ENCODE results near the gene FNDC7. TPM values are rescaled to one million over a fixed set of nuclear protein-coding genes. Genes with fewer than 3 reads are reported as not detected.

The FNDC7 gene, protein sequence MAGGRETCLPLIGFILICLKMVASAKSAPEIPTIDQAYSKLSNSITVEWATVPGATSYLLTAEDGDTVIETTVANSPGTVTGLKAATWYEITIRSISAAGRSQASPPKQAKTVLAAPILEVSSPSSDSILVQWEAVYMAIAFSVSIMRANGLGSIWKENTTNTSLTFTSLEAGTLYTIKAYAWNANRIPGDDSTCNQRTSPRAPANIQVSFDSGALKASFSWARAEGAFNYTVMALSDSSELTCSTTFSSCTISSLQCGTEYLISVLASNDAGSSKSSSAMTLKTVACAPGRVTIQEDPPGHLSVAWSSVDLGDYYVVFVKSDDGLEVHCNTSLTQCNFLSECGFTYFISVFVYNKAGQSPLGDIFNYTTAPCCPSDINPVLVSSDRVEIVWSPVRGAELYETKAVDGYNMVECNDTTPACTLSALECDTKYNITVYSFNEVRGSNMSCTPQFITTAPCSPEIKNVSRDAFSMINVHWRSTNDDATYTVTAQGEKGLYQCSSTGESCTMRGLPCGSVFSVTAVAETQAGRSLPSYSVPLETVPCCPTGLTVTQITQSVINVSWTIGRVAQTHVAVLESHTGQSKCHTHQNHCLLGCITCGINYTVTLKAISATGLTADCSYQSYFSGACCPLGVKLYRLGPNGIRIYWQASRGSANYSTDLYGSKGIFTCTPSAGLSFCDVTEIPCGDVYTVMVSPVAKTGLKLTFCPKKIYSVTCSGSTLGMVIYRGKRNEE
- total RNA-seq (10 to 100 TPM in 1 of 2 donors, 1 to 10 TPM in 1; 7.6 to 11.2 TPM), polyA plus RNA-seq (ENCODE audit: insufficient read depth, low read depth, low replicate concordance) (3.2 TPM)
- long read RNA-seq, donor 1, result 0 reads
- long read RNA-seq, donor 2, result 0 reads

DNA sequence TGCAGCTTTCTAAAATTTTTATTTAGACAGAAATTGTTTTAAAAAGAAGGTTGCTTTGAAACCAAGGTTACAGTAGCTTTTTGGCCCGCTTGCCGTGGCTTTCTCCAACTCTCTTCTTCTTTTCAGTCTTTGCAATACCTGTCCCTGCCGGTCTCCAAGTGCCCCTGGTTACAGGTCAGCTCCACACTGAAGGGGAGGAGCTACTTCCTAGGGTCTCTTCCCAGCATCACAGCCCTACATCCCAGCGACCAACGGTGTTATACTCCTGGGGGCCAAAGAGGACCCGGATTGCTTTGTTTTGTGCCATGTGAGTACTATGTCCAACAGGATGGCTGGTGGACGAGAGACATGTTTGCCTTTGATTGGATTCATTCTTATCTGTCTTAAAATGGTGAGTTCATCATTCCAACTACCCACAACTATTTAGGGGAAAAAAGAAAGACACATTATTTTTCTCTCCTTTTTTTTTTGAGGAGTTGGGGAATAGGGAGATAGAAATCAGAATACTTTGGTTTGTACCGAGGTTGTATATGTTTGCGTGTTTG, at the start of gene FNDC7:
Gene FNDC7 (plus strand): TSS at position 303 of the 545 bp plus-strand sequence. CDS start 26 bp downstream, at position 329.
- no peaks in the 10 kb centered on the region for H3K9me3 ChIP-seq
- H3K4me3 ChIP-seq, result no peak within 1 kb of the TSS
- 63 to 65% methylated on average over 8 of the region's 9 CpGs for WGBS, 2 donors
- no peaks in the 10 kb centered on the region for H3K27me3 ChIP-seq
- intact Hi-C loops (cut with DNase I; ENCODE audit: low total_unique reads), result no loop called here
- no peak for DNase-seq
- TF ChIP-seq, protein P1, sequence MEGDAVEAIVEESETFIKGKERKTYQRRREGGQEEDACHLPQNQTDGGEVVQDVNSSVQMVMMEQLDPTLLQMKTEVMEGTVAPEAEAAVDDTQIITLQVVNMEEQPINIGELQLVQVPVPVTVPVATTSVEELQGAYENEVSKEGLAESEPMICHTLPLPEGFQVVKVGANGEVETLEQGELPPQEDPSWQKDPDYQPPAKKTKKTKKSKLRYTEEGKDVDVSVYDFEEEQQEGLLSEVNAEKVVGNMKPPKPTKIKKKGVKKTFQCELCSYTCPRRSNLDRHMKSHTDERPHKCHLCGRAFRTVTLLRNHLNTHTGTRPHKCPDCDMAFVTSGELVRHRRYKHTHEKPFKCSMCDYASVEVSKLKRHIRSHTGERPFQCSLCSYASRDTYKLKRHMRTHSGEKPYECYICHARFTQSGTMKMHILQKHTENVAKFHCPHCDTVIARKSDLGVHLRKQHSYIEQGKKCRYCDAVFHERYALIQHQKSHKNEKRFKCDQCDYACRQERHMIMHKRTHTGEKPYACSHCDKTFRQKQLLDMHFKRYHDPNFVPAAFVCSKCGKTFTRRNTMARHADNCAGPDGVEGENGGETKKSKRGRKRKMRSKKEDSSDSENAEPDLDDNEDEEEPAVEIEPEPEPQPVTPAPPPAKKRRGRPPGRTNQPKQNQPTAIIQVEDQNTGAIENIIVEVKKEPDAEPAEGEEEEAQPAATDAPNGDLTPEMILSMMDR (IDR thresholded peaks at IDR 0.05), result no peak
- no peak for TF ChIP-seq POLR2A (IDR thresholded peaks at IDR 0.05)
- H3K4me1 ChIP-seq, result no peaks in the 10 kb centered on the region
- no peaks in the 10 kb centered on the region for H3K36me3 ChIP-seq (ENCODE audit: low read depth, missing control alignments)
- no peak within 1 kb of the TSS for H3K27ac ChIP-seq

DNA sequence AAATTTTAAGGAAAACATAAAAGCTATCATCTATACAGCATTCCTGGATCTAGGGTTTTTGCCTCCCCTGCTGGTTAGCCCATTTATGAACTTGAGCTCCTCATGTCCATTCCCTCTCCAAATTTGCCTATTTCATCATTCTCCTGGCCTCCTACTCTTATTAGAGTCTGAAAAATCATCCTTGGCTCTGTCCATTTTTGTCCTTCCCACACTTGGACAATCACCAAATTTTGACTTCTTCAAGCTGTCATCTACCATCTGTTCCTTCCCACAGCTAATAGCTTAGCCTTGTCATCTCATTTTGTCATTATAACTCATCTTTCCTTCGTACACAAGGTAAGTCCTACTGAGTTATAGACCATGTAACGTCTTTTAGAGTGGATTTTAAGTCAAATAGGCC, 49.6 kb upstream of the FNDC7 start:
- intact Hi-C loops (cut with DNase I; ENCODE audit: low total_unique reads), result no loop called here
- DNase-seq, result no peak
- H3K4me1 ChIP-seq, result no peaks in the 10 kb centered on the region
- no peak overlapping the region for H3K4me3 ChIP-seq
- no peaks in the 10 kb centered on the region for H3K9me3 ChIP-seq
- TF ChIP-seq POLR2A (IDR thresholded peaks at IDR 0.05), result no peak
- TF ChIP-seq, protein P1 (IDR thresholded peaks at IDR 0.05), result no peak
- H3K36me3 ChIP-seq (ENCODE audit: low read depth, missing control alignments), result no peaks in the 10 kb centered on the region
- no peaks in the 10 kb centered on the region for H3K27me3 ChIP-seq
- 79 to 86% methylated on average over 2 of the region's 2 CpGs for WGBS, 2 donors
- H3K27ac ChIP-seq, result no peak overlapping the region

DNA sequence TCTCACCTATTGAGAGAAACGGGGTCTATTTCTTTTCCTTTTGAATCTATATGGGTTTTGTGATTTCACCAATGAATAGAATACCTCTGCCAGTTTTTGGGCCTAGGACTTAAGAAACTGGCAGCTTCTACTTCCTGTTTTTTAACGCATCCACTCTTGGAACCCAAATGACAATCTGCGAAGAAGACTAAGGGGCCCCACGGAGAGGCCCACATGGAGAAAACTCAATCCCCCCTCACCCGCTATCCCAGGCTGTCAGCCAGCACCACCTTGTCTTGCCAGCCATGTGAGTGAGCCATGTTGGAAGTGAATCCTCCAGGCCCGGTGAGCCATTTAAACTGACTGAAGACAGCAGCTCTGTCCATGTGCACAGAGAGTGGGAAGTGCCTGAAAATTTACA, 48.2 kb upstream of the FNDC7 start:
- Histone ChIP-seq H3K4me3 (no peak overlapping the region), H3K9me3 (no peaks in the 10 kb centered on the region), H3K4me1 (no peaks in the 10 kb centered on the region), H3K36me3 (ENCODE audit: low read depth, missing control alignments) (no peaks in the 10 kb centered on the region), H3K27ac (no peak overlapping the region), H3K27me3 (no peaks in the 10 kb centered on the region)
- WGBS, 2 donors, result 81 to 90% methylated on average over 6 of the region's 6 CpGs
- TF ChIP-seq, protein P1 (IDR thresholded peaks at IDR 0.05), result no peak
- no peak for TF ChIP-seq POLR2A (IDR thresholded peaks at IDR 0.05)
- no peak for DNase-seq
- intact Hi-C loops (cut with DNase I; ENCODE audit: low total_unique reads), result no loop called here

DNA sequence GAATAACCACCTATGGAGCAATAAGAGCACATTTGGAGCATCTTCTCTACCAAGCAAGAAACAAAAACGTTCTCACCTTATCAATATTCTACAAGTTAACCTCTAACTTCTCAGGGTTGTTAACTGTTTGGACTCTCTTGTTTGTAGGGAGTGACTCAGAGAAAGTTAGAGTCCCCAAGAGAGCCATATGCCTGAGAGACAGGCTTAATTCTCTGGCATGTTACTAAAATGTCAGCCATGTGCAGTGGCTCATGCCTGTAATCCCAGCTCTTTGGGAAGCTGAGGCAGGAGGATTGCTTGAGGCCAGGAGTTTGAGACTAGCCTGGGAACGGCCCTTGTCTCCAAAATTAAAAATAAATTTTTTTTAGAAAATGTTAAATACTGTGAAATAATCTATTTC, 47.6 kb upstream of the FNDC7 start:
- WGBS, 2 donors, result 74 to 77% methylated on average over 2 of the region's 2 CpGs
- TF ChIP-seq, protein P1 (IDR thresholded peaks at IDR 0.05), result no peak
- no peak for TF ChIP-seq POLR2A (IDR thresholded peaks at IDR 0.05)
- no peaks in the 10 kb centered on the region for H3K4me1 ChIP-seq

More for the DNA sequence above, 47.6 kb upstream of the FNDC7 start:
- H3K27ac ChIP-seq, result no peak overlapping the region
- no peaks in the 10 kb centered on the region for H3K36me3 ChIP-seq (ENCODE audit: low read depth, missing control alignments)
- DNase-seq, result no peak
- intact Hi-C loops (cut with DNase I; ENCODE audit: low total_unique reads), result no loop called here
- no peak overlapping the region for H3K4me3 ChIP-seq
- no peaks in the 10 kb centered on the region for H3K9me3 ChIP-seq
- H3K27me3 ChIP-seq, result no peaks in the 10 kb centered on the region

All from testis (tissue), 5 donors.